Measurements from ENCODE around the gene MAG. TPM values are rescaled to one million over a fixed set of nuclear protein-coding genes. Genes with fewer than 3 reads are reported as not detected.

The MAG gene
- total RNA-seq, 1 experiment from 2014 or later = not detected

GRCh38 chr19:35347930-35348298 lies 56.0 kb downstream of the MAG start:
- Histone ChIP-seq H3K23ac (ENCODE audit: insufficient read length, low read depth, low read length) (no peak overlapping the region), H3K4me1 (ENCODE audit: insufficient read depth, low read length) (no peaks in the 10 kb centered on the region; the same call in 1 of the 2 replicates), H2BK12ac (ENCODE audit: insufficient read length, low read depth, low read length) (no peak overlapping the region), H4K20me1 (ENCODE audit: control insufficient read depth, insufficient read depth, insufficient read length) (no peaks in the 10 kb centered on the region), H2BK20ac (ENCODE audit: low read depth, low read length, poor library complexity, severe bottlenecking) (no peak overlapping the region), H3K9me3 (ENCODE audit: control insufficient read depth, low read depth, low read length) (no peaks in the 10 kb centered on the region), H3K4ac (ENCODE audit: low read depth, low read length) (no peak overlapping the region), H4K8ac (replicated peaks; ENCODE audit: insufficient read length, low read depth, low read length) (no peak overlapping the region), H3K23me2 (ENCODE audit: insufficient read length, low read depth, low read length, poor library complexity, severe bottlenecking) (peaks cover 4% of the 10 kb centered on the region), H3K9ac (ENCODE audit: extremely low read depth, insufficient read length, low read length) (no peak overlapping the region), H3K14ac (ENCODE audit: insufficient read depth, low read length) (no peak overlapping the region), H3K79me1 (ENCODE audit: insufficient read depth, low read depth, low read length, poor library complexity, severe bottlenecking) (no peaks in the 10 kb centered on the region), H4K5ac (ENCODE audit: insufficient read length, low read depth, low read length) (no peak overlapping the region), H2AK5ac (ENCODE audit: insufficient read length, low read length) (no peak overlapping the region), H3K27me3 (ENCODE audit: insufficient read depth, low read length) (no peaks in the 10 kb centered on the region), H2BK15ac (ENCODE audit: low read depth, low read length) (no peak overlapping the region), H3K56ac (ENCODE audit: insufficient read length, low read depth, low read length) (no peak overlapping the region), H3K27ac (ENCODE audit: insufficient read length, low read depth, low read length) (no peak overlapping the region), H3K79me2 (ENCODE audit: insufficient read depth, low read length) (no peaks in the 10 kb centered on the region), H3K4me2 (ENCODE audit: insufficient read depth, insufficient read length, low read length) (no peak overlapping the region), H3K18ac (ENCODE audit: insufficient read length, low read depth, low read length) (no peak overlapping the region), H2BK120ac (ENCODE audit: low read depth, low read length, poor library complexity, severe bottlenecking) (no peak overlapping the region), H2AFZ (ENCODE audit: low read length) (no peak overlapping the region), H4K91ac (ENCODE audit: insufficient read length, low read depth, low read length) (no peak overlapping the region), H3T11ph (ENCODE audit: low read length) (no peak overlapping the region), H2BK5ac (ENCODE audit: insufficient read length, low read length) (no peak overlapping the region)
- Mint-ChIP-seq H3K27ac (no peak overlapping the region), H3K27me3 (ENCODE audit: low read depth) (peaks cover 47% of the 10 kb centered on the region), H3K4me3 (no peak overlapping the region), H3K9me3 (no peaks in the 10 kb centered on the region), H3K36me3 (ENCODE audit: insufficient read depth in 1 of 3, low read depth in 3 of 3) (no peaks in the 10 kb centered on the region; a peak in 1 of 7 replicates), H3K4me1 (peaks cover 9 to 19% of the 10 kb centered on the region in 2 experiments)
- no peak for TF ChIP-seq CTCF (conservative IDR thresholded peaks at IDR 0.05)
- peak; percentile 11 for DNase-seq
- no CpG with 5 or more reads among the region's 7 CpGs for WGBS (ENCODE audit: extremely low coverage, insufficient read length, low lambda C conversion rate)

Measured in H9 (cell line).